Heart left ventricle (tissue), 16 donors: ENCODE measurements around the gene FGF22. TPM values are rescaled to one million over a fixed set of nuclear protein-coding genes. Genes with fewer than 3 reads are reported as not detected.

ENCODE experiments used
- ATAC-seq, 4 donors: fragments of 200-7000 bp; cut with Tn5 transposase; one replicate each; pipeline ENCODE4 v1.9.1; 2020 to 2022; ENCODE audit warnings: moderate library complexity in 4 of 4, mild to moderate bottlenecking in 3 of 4, moderate number of reproducible peaks in 1 of 4
- DNase-seq, 5 donors: peaks; one replicate each; pipeline ENCODE4 v3.0.0-alpha.2; 2020
- H3K27ac ChIP-seq, 12 donors: fragments of 200-600 bp; sonication (generic) in 4 of 12; one replicate each; pipeline versions ENCODE4 v1.5.0 to v1.8.0; 2016 to 2022; ENCODE audit warnings: mild to moderate bottlenecking in 2 of 12
- H3K27me3 ChIP-seq, 9 donors: fragments of 200-600 bp; sonication (generic) in 2 of 9; one replicate each; pipeline versions ENCODE4 v1.5.1 to v1.8.0; 2016 to 2022; ENCODE audit warnings: mild to moderate bottlenecking in 3 of 9
- H3K36me3 ChIP-seq, 9 donors: fragments of 200-600 bp; sonication (generic) in 2 of 9; one replicate each; pipeline versions ENCODE4 v1.5.0 to v1.8.0; 2018 to 2022; ENCODE audit warnings: mild to moderate bottlenecking in 2 of 9
- H3K4me1 ChIP-seq, 12 donors: fragments of 200-600 bp; sonication (generic) in 4 of 12; one replicate each; pipeline versions ENCODE4 v1.5.0 to v1.8.0; 2016 to 2022; ENCODE audit warnings: mild to moderate bottlenecking in 3 of 12
- H3K4me3 ChIP-seq, 12 donors: fragments of 200-600 bp; sonication (generic) in 4 of 12; one replicate each; pipeline versions ENCODE4 v1.5.0 to v1.8.0; 2017 to 2022; ENCODE audit warnings: mild to moderate bottlenecking in 9 of 12, moderate library complexity in 4 of 12
- H3K9me3 ChIP-seq, 12 donors: fragments of 200-600 bp; sonication (generic) in 4 of 12; one replicate each; pipeline versions ENCODE4 v1.5.0 to v1.8.0; 2016 to 2022; ENCODE audit warnings: mild to moderate bottlenecking in 1 of 12
- CTCF ChIP-seq, 12 donors: fragments of 200-600 bp; sonication (generic) in 4 of 12; IDR thresholded peaks; one replicate each; pipeline versions ENCODE4 v1.5.0 to v1.8.0; 2018 to 2022; ENCODE audit warnings: antibody characterized with exemption in 12 of 12, mild to moderate bottlenecking in 5 of 12
- POLR2A ChIP-seq, 2 donors: fragments of 450-650 bp; IDR thresholded peaks; one replicate each; pipeline ENCODE4 v1.6.1; 2017; ENCODE audit warnings: antibody characterized with exemption in 2 of 2, mild to moderate bottlenecking in 2 of 2, moderate library complexity in 2 of 2
- WGBS, 4 donors: extraction: QIAGEN DNeasy Blood & Tissue Kit in 2 of 4; methylation state at CpG; one replicate each; pipeline versions ENCODE4 v1.1.5 to v1.1.7; 2013 to 2018; 5-methylcytosine and 5-hydroxymethylcytosine counted together
- intact Hi-C, 10 donors: fragments of 100-400 bp; cut with DNase I; formaldehyde crosslinking; loops; one replicate each; pipeline versions ENCODE4 v1.11.1 to v1.14.2; 2022
- polyA plus RNA-seq, 2 donors: library from polyadenylated mRNA; stranded (reverse); fragments of 200-250 nt; gene quantifications; one replicate each; pipeline ENCODE4 v1.2.3, GENCODE V29; 2013
- total RNA-seq, 9 donors: library from RNA; depleted of rRNA in 2 of 9; stranded (reverse); fragments of >200 nt in 2 of 9; fragmentation: NEBNext Ultra II Directional in 3 of 9; extraction: Animal tissue kit (Norgen Biotek cat#: 25700) in 3 of 9; gene quantifications; one replicate each; pipeline versions ENCODE4 v1.1.0 to v1.2.4, GENCODE V29; 2016 to 2023
- donor health status: ischemic (EF 13 %, LVEDD 7.1; RV severe dilation, severe dysfunction).
- donor health status: healthy with polysubstance abuse.
- donor health status: DM: no; HTN: yes; CAD: no.
- donor health status: DM: no; HTN: no; CAD: no.
- donor health status: ischemic (EF 25% LVEDD 6.9; RV normal size, moderate dysfunction).
- donor health status: ischemic (EF 25% LVEDD 5.7; RV mildly dilated, moderate dysfunction).
- donor health status: healthy.
- donor health status: DM: yes; HTN: yes; CAD: no.
- donor health status: ischemic (EF 35%, LVEDD 5.7; RV mildly dilated, moderate dysfunction).
- donor health status: nonischemic (EF 11% LVEDD 7.7; RV severe dilation, severe dysfunction).
- donor health status: DM: yes; HTN: yes; CAD: no.
- donor health status: PGD.
- donor health status: ischemic (EF 29% LVEDD 5.4; RV normal size, mild dysfunction).
- donor health status: nonischemic (EF 23%, LVEDD 6.1; RV moderate dilation, normal function).

FGF22 gene
- total and polyA plus RNA-seq, 11 donors, result 0.07 to 0.36 (median 0.16) TPM; not detected in 6

DNA sequence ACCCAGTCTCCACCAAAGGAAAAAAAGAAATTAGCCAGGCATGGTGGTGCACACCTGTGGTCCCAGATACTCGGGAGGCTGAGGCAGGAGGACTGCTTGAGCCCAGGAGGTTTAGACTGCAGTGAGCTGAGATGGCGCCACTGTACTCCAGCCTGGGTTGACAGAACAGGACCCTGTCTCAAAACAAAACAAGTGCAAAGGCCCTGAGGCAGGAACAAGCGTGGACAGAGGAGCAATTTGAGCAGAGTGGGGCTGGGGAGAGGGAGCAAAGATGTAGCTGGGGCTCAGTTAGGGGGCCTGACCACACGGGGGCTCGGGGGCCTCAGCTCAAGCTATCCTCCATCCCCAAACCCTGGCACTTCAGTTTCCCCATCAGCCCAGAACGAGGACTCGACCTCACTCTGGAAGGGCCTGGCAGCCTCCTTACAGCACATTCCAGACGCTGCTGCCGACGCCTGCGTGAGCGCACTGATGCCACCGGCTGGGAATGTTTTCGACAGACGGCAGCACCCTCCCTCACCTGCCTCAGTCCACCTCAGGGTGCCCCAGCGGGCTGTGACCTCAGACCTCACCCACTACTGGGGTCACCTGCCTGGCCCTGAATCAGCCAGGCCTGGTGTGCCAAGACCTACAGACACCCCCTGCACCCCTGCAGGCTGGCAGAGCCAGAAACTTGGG is 4.6 kb upstream of the FGF22 start:
- no peak overlapping the region for H3K27ac ChIP-seq
- intact Hi-C loops, result loop anchor here in 2 of 10 donors (5.0 to 10.0 kb wide), 2 partner anchors 53 to 100 kb away; partner anchors contain the start of gene CDC34 (in 1 of the 2)
- WGBS, 4 donors, result 82 to 88% (median 85%) methylated on average over 16 of the region's 16 CpGs
- H3K4me3 ChIP-seq, result no peak overlapping the region
- H3K4me1 ChIP-seq, result peaks cover 8 to 36% (median 26%) of the 10 kb centered on the region in 12 donors
- H3K9me3 ChIP-seq, result no peaks in the 10 kb centered on the region
- ATAC-seq (no peak), DNase-seq (no peak)
- peaks cover 0 to 5% (median 0%) of the 10 kb centered on the region in 9 donors for H3K36me3 ChIP-seq
- H3K27me3 ChIP-seq, result peaks cover 0 to 6% (median 0%) of the 10 kb centered on the region in 9 donors
- TF ChIP-seq POLR2A (IDR thresholded peaks at IDR 0.05) (no peak), CTCF (IDR thresholded peaks at IDR 0.05) (no peak)

GRCh38 chr19:638906-639252 is 800 bp upstream of the FGF22 start:
- Histone ChIP-seq H3K9me3 (no peaks in the 10 kb centered on the region), H3K27ac (peak overlapping the region in 1 of 12 donors; percentile 24), H3K36me3 (no peaks in the 10 kb centered on the region), H3K27me3 (peaks cover 0 to 6% (median 0%) of the 10 kb centered on the region in 9 donors), H3K4me3 (peak overlapping the region in 10 of 12 donors; percentile 40 to 60 (median 54)), H3K4me1 (peaks cover 4 to 21% (median 15%) of the 10 kb centered on the region in 12 donors)
- intact Hi-C loops, result loop anchor here in 1 of 10 donors (10.0 kb wide), 1 partner anchor 104 kb away; the partner anchor contains the start of gene CDC34
- 49 to 79% (median 69%) methylated on average over 11 to 17 of the region's 17 CpGs for WGBS, 4 donors
- no peak for TF ChIP-seq CTCF (IDR thresholded peaks at IDR 0.05)
- TF ChIP-seq POLR2A (IDR thresholded peaks at IDR 0.05), result no peak
- no peak for DNase-seq
- no peak for ATAC-seq

DNA sequence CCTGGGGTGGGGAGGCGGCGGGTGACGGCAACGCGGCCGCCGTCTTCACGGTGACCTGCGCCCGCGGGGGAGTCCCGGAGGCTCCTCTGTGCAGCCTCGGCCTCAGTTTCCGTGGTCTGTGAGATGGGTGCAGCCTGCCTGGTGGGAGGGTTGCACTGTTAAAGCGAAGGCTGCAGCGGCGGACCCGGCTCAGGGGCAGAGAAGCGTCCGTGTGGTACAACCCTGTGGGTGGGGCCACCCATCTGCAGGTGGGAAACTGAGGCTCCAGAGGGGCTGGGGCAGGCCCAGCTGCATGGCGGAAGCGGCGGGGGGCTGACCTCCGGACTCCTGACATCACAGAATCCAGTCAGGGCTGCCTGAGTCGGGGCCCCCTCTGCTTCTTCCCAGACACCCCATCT is 481 bp downstream of the FGF22 start:
- Histone ChIP-seq H3K4me3 (peak overlapping the region in 10 of 12 donors; percentile 20 to 60 (median 54)), H3K9me3 (no peaks in the 10 kb centered on the region), H3K4me1 (peaks cover 0 to 14% (median 10%) of the 10 kb centered on the region in 12 donors), H3K27me3 (peaks cover 0 to 6% (median 0%) of the 10 kb centered on the region in 9 donors), H3K27ac (peak overlapping the region in 3 of 12 donors; percentile 38 to 60 (median 41)), H3K36me3 (peaks cover 0 to 8% (median 0%) of the 10 kb centered on the region in 9 donors)
- ATAC-seq (no peak), DNase-seq (no peak)
- intact Hi-C loops, result no loop called here
- TF ChIP-seq CTCF (IDR thresholded peaks at IDR 0.05), result no peak
- TF ChIP-seq POLR2A (IDR thresholded peaks at IDR 0.05), result no peak
- WGBS, 4 donors, result 52 to 87% (median 54%) methylated on average over 4 to 25 of the region's 25 CpGs

- DNase-seq (no peak), ATAC-seq (no peak)
- Histone ChIP-seq H3K9me3 (no peaks in the 10 kb centered on the region), H3K4me1 (peaks cover 0 to 14% (median 10%) of the 10 kb centered on the region in 12 donors), H3K27me3 (peaks cover 0 to 6% (median 0%) of the 10 kb centered on the region in 9 donors), H3K36me3 (peaks cover 0 to 11% (median under 1%) of the 10 kb centered on the region in 9 donors), H3K27ac (no peak overlapping the region), H3K4me3 (no peak overlapping the region)
- no peak for TF ChIP-seq CTCF (IDR thresholded peaks at IDR 0.05)
- TF ChIP-seq POLR2A (IDR thresholded peaks at IDR 0.05), result no peak
- intact Hi-C loops, result no loop called here
- 89 to 94% (median 92%) methylated on average over 9 to 31 of the region's 31 CpGs for WGBS, 4 donors
Measured at GRCh38 chr19:640606-641189, 1.0 kb downstream of the FGF22 start.
